Astrocyte of the cerebellum (primary cell): Measurements from ENCODE around the gene TSHZ2.

Experiments
- DNase-seq: peaks from one replicate; pipeline ENCODE4 v3.0.0-alpha.2; 2011; ENCODE audit warnings: low read depth
- H3K4me3 ChIP-seq: 2 replicates; pipeline ENCODE4 v1.5.1; 2011; ENCODE audit warnings: mild to moderate bottlenecking, low read depth, low read length, moderate library complexity
- in situ Hi-C: cut with HindIII; loops from 2 replicates; pipeline ENCODE4 v1.10.0; 2017; ENCODE audit warnings: low sequenced_read_pairs
- TF ChIP-seq, protein P1 (sequence below): IDR thresholded peaks from 2 replicates; pipeline ENCODE4 v1.5.1; 2012; ENCODE audit warnings: low read length, low read depth, moderate library complexity, mild to moderate bottlenecking; ENCODE audit errors: missing control alignments

TSHZ2 gene

DNA sequence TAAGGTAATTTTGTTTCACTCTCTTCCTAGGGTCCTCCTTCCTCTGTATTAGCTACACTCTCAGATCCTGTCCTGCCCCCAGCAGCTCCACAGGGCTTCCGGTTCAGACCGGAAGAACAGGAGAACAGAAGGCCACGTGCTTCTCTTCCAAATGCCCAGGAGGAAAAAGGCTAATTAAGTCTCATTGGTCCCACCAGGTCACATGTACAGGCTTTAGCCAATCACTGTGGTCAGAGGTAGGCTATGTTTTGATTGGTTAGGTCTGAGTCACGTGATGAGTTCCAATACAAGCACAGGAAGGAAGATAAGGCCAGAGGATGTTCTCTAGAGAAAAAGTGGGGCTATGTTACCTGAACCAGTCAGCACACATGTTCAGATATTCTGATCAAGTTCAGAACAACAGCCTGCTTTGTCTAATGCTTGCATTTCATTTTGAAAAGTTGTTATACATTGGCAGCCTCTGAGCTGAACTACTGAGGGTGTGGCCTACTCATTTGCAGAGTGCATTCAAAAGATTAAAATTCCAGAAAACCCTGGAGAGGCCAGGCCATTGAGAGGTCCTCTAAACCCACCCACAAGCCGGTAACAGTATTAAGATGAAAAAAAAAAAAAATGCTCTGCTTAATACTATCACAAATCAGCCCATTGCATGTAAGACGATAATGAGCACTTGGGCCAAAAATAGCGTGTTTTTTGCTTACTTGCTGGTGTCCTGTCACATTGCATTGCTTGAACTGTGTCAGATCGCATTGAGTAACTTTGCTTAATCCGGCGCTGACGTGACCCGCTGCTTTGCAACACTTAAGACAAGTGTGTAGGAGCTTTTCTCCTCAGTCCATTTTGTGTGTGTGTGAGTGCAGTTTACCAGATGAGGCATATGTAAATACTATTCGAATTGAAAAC lies 170.3 kb downstream of the TSHZ2 start:
- TF ChIP-seq, protein P1, sequence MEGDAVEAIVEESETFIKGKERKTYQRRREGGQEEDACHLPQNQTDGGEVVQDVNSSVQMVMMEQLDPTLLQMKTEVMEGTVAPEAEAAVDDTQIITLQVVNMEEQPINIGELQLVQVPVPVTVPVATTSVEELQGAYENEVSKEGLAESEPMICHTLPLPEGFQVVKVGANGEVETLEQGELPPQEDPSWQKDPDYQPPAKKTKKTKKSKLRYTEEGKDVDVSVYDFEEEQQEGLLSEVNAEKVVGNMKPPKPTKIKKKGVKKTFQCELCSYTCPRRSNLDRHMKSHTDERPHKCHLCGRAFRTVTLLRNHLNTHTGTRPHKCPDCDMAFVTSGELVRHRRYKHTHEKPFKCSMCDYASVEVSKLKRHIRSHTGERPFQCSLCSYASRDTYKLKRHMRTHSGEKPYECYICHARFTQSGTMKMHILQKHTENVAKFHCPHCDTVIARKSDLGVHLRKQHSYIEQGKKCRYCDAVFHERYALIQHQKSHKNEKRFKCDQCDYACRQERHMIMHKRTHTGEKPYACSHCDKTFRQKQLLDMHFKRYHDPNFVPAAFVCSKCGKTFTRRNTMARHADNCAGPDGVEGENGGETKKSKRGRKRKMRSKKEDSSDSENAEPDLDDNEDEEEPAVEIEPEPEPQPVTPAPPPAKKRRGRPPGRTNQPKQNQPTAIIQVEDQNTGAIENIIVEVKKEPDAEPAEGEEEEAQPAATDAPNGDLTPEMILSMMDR, result no peak
- no peak overlapping the region for H3K4me3 ChIP-seq
- in situ Hi-C loops, result no loop called here
- DNase-seq, result no peak

DNA sequence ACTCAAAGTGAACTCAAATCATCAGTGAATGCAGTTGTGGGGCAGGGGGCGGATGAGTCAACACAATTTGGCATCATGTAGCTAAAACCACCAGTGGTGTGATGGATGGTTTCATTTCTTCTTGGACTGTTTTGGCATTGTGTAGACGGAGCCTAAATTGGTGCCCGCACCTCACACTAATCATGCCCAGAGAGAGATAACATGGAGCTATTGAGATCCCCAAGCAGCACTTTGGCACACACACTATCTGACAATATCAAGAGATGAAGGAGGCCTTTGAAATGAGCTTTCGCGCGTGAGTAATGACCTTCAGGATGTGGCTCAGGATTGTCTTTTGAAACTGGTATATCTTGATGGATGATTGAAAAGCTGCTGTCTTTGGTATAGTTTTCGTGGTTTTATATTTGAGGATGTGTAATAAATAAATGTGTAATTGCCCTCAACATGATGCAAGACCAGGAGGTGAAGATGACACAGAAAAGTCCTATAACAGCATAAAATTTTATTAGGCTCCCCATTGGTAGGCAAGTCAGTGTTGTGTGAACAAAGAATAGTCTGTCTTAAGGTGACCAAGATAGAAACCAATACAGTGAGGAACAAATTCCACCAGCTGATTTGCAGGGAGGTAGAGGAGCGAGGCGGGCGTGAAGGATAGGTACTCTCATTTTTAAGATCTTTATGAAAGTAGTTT lies 174.2 kb downstream of the TSHZ2 start:
- TF ChIP-seq, protein P1, result no peak
- no peak overlapping the region for H3K4me3 ChIP-seq
- DNase-seq, result no peak
- in situ Hi-C loops, result no loop called here

DNA sequence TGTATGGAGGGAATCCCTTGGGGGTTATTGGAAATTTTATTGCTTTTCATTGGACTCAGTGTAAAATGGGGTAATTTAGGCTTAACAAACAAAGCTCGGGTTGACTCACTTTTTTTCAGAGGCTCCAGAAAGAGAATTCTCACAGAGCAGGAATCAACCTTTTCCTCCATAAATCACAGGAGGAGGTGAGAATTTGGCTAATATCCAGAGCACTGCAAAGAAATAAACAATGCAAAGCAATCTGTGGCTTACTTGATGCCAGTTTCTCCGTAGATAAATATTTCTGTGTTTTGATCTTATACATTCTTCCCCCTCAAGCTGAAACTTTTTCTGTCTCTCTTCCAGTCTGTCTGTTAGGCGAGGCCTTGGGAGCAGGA lies 176.6 kb downstream of the TSHZ2 start:
- no peak overlapping the region for H3K4me3 ChIP-seq
- in situ Hi-C loops, result no loop called here
- no peak for DNase-seq
- TF ChIP-seq, protein P1, result no peak

DNA sequence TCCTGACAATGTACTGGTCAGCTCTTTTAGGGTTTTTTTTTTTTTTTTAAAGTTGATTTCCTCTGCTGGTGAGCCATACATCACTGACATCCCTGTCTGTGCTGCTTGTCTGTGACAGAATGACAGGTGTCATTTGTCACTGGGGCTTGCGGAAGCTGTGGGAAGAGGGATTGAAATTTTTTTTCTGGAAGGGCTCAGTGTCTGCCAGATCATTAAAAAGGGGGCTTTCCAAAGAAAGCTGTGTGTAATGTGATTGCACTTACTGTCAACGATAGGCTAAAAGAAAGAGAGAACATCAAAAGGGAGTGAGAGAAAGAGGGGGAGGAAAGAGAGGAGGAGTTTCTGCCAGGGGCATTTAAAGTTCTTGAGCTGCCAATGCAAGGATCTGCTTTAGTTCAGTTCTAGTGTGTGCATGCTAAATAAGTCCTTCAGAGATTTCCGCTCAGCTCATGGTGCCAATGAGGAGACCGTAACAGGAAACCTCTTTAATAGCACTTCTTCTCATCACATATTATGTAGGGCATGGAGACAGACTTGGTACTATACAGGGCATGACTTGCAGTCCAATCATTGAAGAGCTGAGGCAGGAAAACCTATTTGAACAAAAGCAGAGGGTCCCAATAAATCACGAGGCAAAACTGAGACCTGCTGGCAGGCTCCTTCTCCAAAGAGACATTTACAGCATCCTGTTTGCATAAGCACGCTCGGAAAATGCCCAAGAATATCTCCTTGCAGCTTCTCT lies 177.2 kb downstream of the TSHZ2 start:
- no peak for DNase-seq
- TF ChIP-seq, protein P1, result no peak
- no peak overlapping the region for H3K4me3 ChIP-seq
- in situ Hi-C loops, result no loop called here

DNA sequence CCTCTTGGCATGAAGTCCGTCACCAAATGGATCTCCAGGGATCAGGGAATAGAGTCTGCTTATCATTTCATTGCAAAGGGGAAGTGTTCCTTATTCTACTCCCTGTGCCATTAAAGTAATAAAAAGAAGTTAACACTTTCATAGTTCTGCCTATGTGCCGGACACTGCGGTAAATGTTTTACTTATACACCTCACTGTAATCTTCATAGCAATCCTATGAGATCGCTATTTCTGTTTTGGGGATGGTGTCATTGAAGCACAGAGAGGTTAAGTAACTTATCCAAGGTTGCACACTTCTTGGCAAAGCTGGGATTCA lies 177.7 kb downstream of the TSHZ2 start:
- in situ Hi-C loops, result no loop called here
- DNase-seq, result no peak
- H3K4me3 ChIP-seq, result no peak overlapping the region
- TF ChIP-seq, protein P1, result no peak

DNA sequence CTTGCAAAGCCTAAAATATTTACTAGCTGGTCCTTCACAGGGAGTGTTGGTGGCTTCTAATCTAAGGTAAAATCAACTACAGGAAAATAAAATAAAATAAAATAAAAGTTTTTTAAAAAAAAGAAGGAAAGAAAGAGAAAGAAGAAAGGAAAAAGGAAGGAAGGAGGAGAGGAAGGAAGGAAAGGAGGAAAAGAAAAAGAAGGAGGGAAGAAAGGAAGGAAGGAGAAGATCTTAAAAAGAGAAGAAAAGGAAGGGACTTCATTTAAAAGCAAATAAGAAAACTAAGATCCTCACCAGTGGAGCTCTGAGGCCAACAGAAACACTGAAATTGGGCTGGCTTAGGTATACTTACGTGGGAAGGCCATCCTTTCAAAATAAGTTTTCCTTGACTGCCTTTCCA lies 178.4 kb downstream of the TSHZ2 start:
- H3K4me3 ChIP-seq, result no peak overlapping the region
- in situ Hi-C loops, result no loop called here
- TF ChIP-seq, protein P1, result no peak
- no peak for DNase-seq
